UCSD-AML1 (cell line): Measurements from ENCODE around the gene PILRA.
"Not testable (repeated sequence)": the region's sequence is repeated elsewhere in the genome, so short reads cannot be mapped to it uniquely, and the experiment has no call there.

Experiments
- DNase-seq: peaks from one replicate; lab custom pipeline; 2025; ENCODE audit not compliant: unreplicated experiment; lab: John Stamatoyannopoulos, UW

Gene PILRA

GRCh38 chr7:100378114-100378755, 4.9 kb downstream of the PILRA start:
- DNase-seq: no peak

- no peak for DNase-seq
Observed at GRCh38 chr7:100380196-100380595, 6.9 kb downstream of the PILRA start.

- DNase-seq: not testable (repeated sequence)
Observed at GRCh38 chr7:100381531-100382233, 8.4 kb downstream of the PILRA start.

GRCh38 chr7:100382234-100382853, 9.1 kb downstream of the PILRA start:
- not testable (repeated sequence) for DNase-seq

- DNase-seq: no peak
Observed at GRCh38 chr7:100384628-100385294, 11.5 kb downstream of the PILRA start.

- no peak for DNase-seq
Observed at GRCh38 chr7:100386940-100387339, 13.7 kb downstream of the PILRA start.

- DNase-seq: no peak
Observed at GRCh38 chr7:100387695-100388094, 14.4 kb downstream of the PILRA start.

- no peak for DNase-seq
Observed at GRCh38 chr7:100389437-100390088, 16.3 kb downstream of the PILRA start.

- no peak for DNase-seq
Observed at GRCh38 chr7:100390286-100391009, 17.2 kb downstream of the PILRA start.

- DNase-seq: no peak
Observed at GRCh38 chr7:100393233-100393905, 20.1 kb downstream of the PILRA start.

- DNase-seq: no peak
Observed at GRCh38 chr7:100394077-100394476, 20.8 kb downstream of the PILRA start.

- DNase-seq: no peak
Observed at GRCh38 chr7:100396421-100396982, 23.2 kb downstream of the PILRA start.

- no peak for DNase-seq
Observed at GRCh38 chr7:100397315-100398081, 24.2 kb downstream of the PILRA start.

- no peak for DNase-seq
Observed at GRCh38 chr7:100398239-100398638, 25.0 kb downstream of the PILRA start.

GRCh38 chr7:100400041-100400440, 26.8 kb downstream of the PILRA start:
- DNase-seq: no peak

GRCh38 chr7:100400656-100401055, 27.4 kb downstream of the PILRA start:
- DNase-seq: peak; percentile 11

GRCh38 chr7:100401811-100402210, 28.5 kb downstream of the PILRA start:
- no peak for DNase-seq

- no peak for DNase-seq
Observed at GRCh38 chr7:100402241-100402640, 29.0 kb downstream of the PILRA start.

- DNase-seq: no peak
Observed at GRCh38 chr7:100406767-100407166, 33.5 kb downstream of the PILRA start.
